Left lung (tissue), 10 donors: ENCODE measurements around the gene TOX2. TPM values are rescaled to one million over a fixed set of nuclear protein-coding genes. Genes with fewer than 3 reads are reported as not detected.

ENCODE experiments used
- ATAC-seq: fragments of 200-7000 bp; cut with Tn5 transposase; one replicate; pipeline ENCODE4 v1.9.1; 2020; ENCODE audit warnings: moderate library complexity
- DNase-seq, 4 donors: peaks; one replicate each; pipeline ENCODE4 v3.0.0-alpha.2; 2013 to 2020
- H3K27ac ChIP-seq, 2 donors: fragments of 200-600 bp; sonication (generic) in 1 of 2; one replicate each; pipeline versions ENCODE4 v1.5.0 to v1.8.0; 2020 to 2021
- H3K27me3 ChIP-seq, 2 donors: fragments of 200-600 bp; sonication (generic) in 1 of 2; one replicate each; pipeline versions ENCODE4 v1.5.0 to v1.8.0; 2020 to 2021
- H3K36me3 ChIP-seq, 2 donors: fragments of 200-600 bp; sonication (generic) in 1 of 2; one replicate each; pipeline versions ENCODE4 v1.5.0 to v1.8.0; 2020 to 2021
- H3K4me1 ChIP-seq, 2 donors: fragments of 200-600 bp; one replicate each; pipeline ENCODE4 v1.8.0; 2021
- H3K4me3 ChIP-seq, 2 donors: fragments of 200-600 bp; sonication (generic) in 1 of 2; one replicate each; pipeline versions ENCODE4 v1.5.0 to v1.8.0; 2020 to 2021; ENCODE audit warnings: mild to moderate bottlenecking in 1 of 2
- H3K9me3 ChIP-seq, 2 donors: fragments of 200-600 bp; sonication (generic) in 1 of 2; one replicate each; pipeline versions ENCODE4 v1.5.0 to v1.8.0; 2020 to 2021
- CTCF ChIP-seq, 2 donors: fragments of 200-600 bp; sonication (generic) in 1 of 2; IDR thresholded peaks; one replicate each; pipeline versions ENCODE4 v1.5.0 to v1.8.0; 2021; ENCODE audit warnings: antibody characterized with exemption in 2 of 2
- intact Hi-C, 2 donors: fragments of 100-400 bp; cut with DNase I; formaldehyde crosslinking; loops; one replicate each; pipeline versions ENCODE4 v1.11.2 to v1.14.2; 2022
- polyA plus RNA-seq, 6 donors: library from polyadenylated mRNA; unstranded; fragments of 120-200 nt; gene quantifications; one replicate each; pipeline ENCODE4 v1.2.1, GENCODE V29; 2013; ENCODE audit not compliant: insufficient read length in 6 of 6
- total RNA-seq, 2 donors: library from RNA; stranded (reverse); fragmentation: NEBNext Ultra II Directional; extraction: Animal tissue kit (Norgen Biotek cat#: 25700); gene quantifications; one replicate each; pipeline ENCODE4 v1.2.1, GENCODE V29; 2021
- donor health status: DM: no; HTN: yes; CAD: no.
- donor health status: DM: no; HTN: no; CAD: no.

TOX2 gene
- total and polyA plus RNA-seq, 8 donors, result 14.5 to 61.1 (median 41.3) TPM

GRCh38 chr20:44110816-44111568, 196.3 kb downstream of the TOX2 start:
- Histone ChIP-seq H3K27me3 (peaks cover 10 to 42% of the 10 kb centered on the region in 2 donors), H3K36me3 (no peaks in the 10 kb centered on the region), H3K9me3 (peaks cover 0 to 8% of the 10 kb centered on the region in 2 donors), H3K4me1 (no peaks in the 10 kb centered on the region), H3K27ac (no peak overlapping the region), H3K4me3 (no peak overlapping the region)
- DNase-seq, result no peak
- TF ChIP-seq CTCF (IDR thresholded peaks at IDR 0.05), result no peak
- intact Hi-C loops, result no loop called here
- ATAC-seq, result no peak

GRCh38 chr20:44111712-44112335, 197.2 kb downstream of the TOX2 start:
- peaks cover 10 to 46% of the 10 kb centered on the region in 2 donors for H3K27me3 ChIP-seq
- intact Hi-C loops, result no loop called here
- peaks cover 0 to 8% of the 10 kb centered on the region in 2 donors for H3K9me3 ChIP-seq
- TF ChIP-seq CTCF (IDR thresholded peaks at IDR 0.05), result no peak
- no peaks in the 10 kb centered on the region for H3K4me1 ChIP-seq
- H3K36me3 ChIP-seq, result no peaks in the 10 kb centered on the region
- no peak for ATAC-seq
- no peak overlapping the region for H3K4me3 ChIP-seq
- H3K27ac ChIP-seq, result no peak overlapping the region
- no peak for DNase-seq

GRCh38 chr20:44112456-44112855, 197.8 kb downstream of the TOX2 start:
- DNase-seq, result no peak
- Histone ChIP-seq H3K9me3 (peaks cover 0 to 8% of the 10 kb centered on the region in 2 donors), H3K4me3 (no peak overlapping the region), H3K27me3 (peaks cover 10 to 53% of the 10 kb centered on the region in 2 donors), H3K4me1 (no peaks in the 10 kb centered on the region), H3K36me3 (no peaks in the 10 kb centered on the region), H3K27ac (no peak overlapping the region)
- intact Hi-C loops, result no loop called here
- no peak for TF ChIP-seq CTCF (IDR thresholded peaks at IDR 0.05)
- no peak for ATAC-seq

- Histone ChIP-seq H3K4me3 (no peak overlapping the region), H3K27me3 (peaks cover 10 to 59% of the 10 kb centered on the region in 2 donors), H3K27ac (no peak overlapping the region), H3K36me3 (no peaks in the 10 kb centered on the region), H3K4me1 (no peaks in the 10 kb centered on the region), H3K9me3 (peaks cover 0 to 2% of the 10 kb centered on the region in 2 donors)
- intact Hi-C loops, result no loop called here
- ATAC-seq (no peak), DNase-seq (no peak)
- no peak for TF ChIP-seq CTCF (IDR thresholded peaks at IDR 0.05)
These were observed 198.4 kb downstream of the TOX2 start for GRCh38 chr20:44112889-44113617.
